Islet precursor cell (in vitro differentiated cells): Measurements from ENCODE around the gene DMPK.
"Not testable (repeated sequence)": the region's sequence is repeated elsewhere in the genome, so short reads cannot be mapped to it uniquely, and the experiment has no call there.

Experiments
- DNase-seq: peaks from one replicate; pipeline ENCODE4 v3.0.0-alpha.2; 2018

The DMPK gene

GRCh38 chr19:45768984-45769782 is 13.1 kb downstream of the DMPK start, which contains the start of gene SIX5:
Gene SIX5, minus strand, starts transcription at chr19:45769252. Its CDS starts 408 bp downstream, at chr19:45768844.
- DNase-seq: peak; percentile 99

- DNase-seq: peak; percentile 77
Measured at GRCh38 chr19:45768655-45768983, 13.7 kb downstream of the DMPK start.

GRCh38 chr19:45767881-45768654 is 14.2 kb downstream of the DMPK start:
- DNase-seq: peak; percentile 88

- peak; percentile 91 for DNase-seq
Measured at GRCh38 chr19:45767410-45767880, 14.8 kb downstream of the DMPK start.

- DNase-seq: no peak
Measured at GRCh38 chr19:45766869-45767346, 15.4 kb downstream of the DMPK start.

- peak; percentile 47 for DNase-seq
Measured at GRCh38 chr19:45766296-45766868, 15.9 kb downstream of the DMPK start.

GRCh38 chr19:45765702-45766295 is 16.5 kb downstream of the DMPK start:
- DNase-seq: peak; percentile 53

GRCh38 chr19:45764945-45765701 is 17.2 kb downstream of the DMPK start:
- DNase-seq: peak; percentile 65

- DNase-seq: peak; percentile 49
Measured at GRCh38 chr19:45764475-45764874, 17.8 kb downstream of the DMPK start.

GRCh38 chr19:45763691-45764294 is 18.5 kb downstream of the DMPK start:
- peak; percentile 50 for DNase-seq

- peak; percentile 46 for DNase-seq
Measured at GRCh38 chr19:45762870-45763631, 19.2 kb downstream of the DMPK start.

- DNase-seq: peak; percentile 57
Measured at GRCh38 chr19:45761714-45762113, 20.6 kb downstream of the DMPK start.

- no peak for DNase-seq
Measured at GRCh38 chr19:45758921-45759320, 23.4 kb downstream of the DMPK start.

GRCh38 chr19:45757695-45758094 is 24.6 kb downstream of the DMPK start:
- no peak for DNase-seq

- DNase-seq: no peak
Measured at GRCh38 chr19:45754323-45754722, 28.0 kb downstream of the DMPK start.

GRCh38 chr19:45753548-45753947 is 28.7 kb downstream of the DMPK start:
- peak; percentile 79 for DNase-seq

- DNase-seq: no peak
Measured at GRCh38 chr19:45752639-45753038, 29.7 kb downstream of the DMPK start.

- DNase-seq: not testable (repeated sequence)
Measured at GRCh38 chr19:45751483-45751882, 30.8 kb downstream of the DMPK start.

GRCh38 chr19:45747513-45747912 is 34.8 kb downstream of the DMPK start:
- no peak for DNase-seq

- no peak for DNase-seq
Measured at GRCh38 chr19:45746866-45747265, 35.4 kb downstream of the DMPK start.

GRCh38 chr19:45745606-45746005 is 36.7 kb downstream of the DMPK start:
- DNase-seq: no peak
